ENCODE results near the gene KCNJ14.
"Not testable (repeated sequence)": the region's sequence is repeated elsewhere in the genome, so short reads cannot be mapped to it uniquely, and the experiment has no call there.

The KCNJ14 gene

GRCh38 chr19:48478339-48479256, 23.2 kb downstream of the KCNJ14 start:
- no peak for TF ChIP-seq JUND (IDR thresholded peaks at IDR 0.05; ENCODE audit: low read depth)
- in situ Hi-C loops (cut with HindIII; ENCODE audit: low pct_unique_long_range_greater_than_20kb, low sequenced_read_pairs): no loop called here
- no peak for DNase-seq (ENCODE audit: low read depth in 1 of 2, low spot score in 1 of 2)

- in situ Hi-C loops (cut with HindIII; ENCODE audit: low pct_unique_long_range_greater_than_20kb, low sequenced_read_pairs): no loop called here
- no peak for TF ChIP-seq JUND (IDR thresholded peaks at IDR 0.05; ENCODE audit: low read depth)
Measured at GRCh38 chr19:48479686-48480085, 24.3 kb downstream of the KCNJ14 start.

GRCh38 chr19:48480183-48480557, 24.8 kb downstream of the KCNJ14 start:
- no peak for TF ChIP-seq JUND (IDR thresholded peaks at IDR 0.05; ENCODE audit: low read depth)
- in situ Hi-C loops (cut with HindIII; ENCODE audit: low pct_unique_long_range_greater_than_20kb, low sequenced_read_pairs): no loop called here
- no peak for DNase-seq (ENCODE audit: low read depth in 1 of 2, low spot score in 1 of 2)

More at GRCh38 chr19:48479686-48480085, 24.3 kb downstream of the KCNJ14 start:
- DNase-seq (ENCODE audit: low read depth in 1 of 2, low spot score in 1 of 2): no peak

- in situ Hi-C loops (cut with HindIII; ENCODE audit: low pct_unique_long_range_greater_than_20kb, low sequenced_read_pairs): no loop called here
- TF ChIP-seq JUND (IDR thresholded peaks at IDR 0.05; ENCODE audit: low read depth): no peak
- no peak for DNase-seq (ENCODE audit: low read depth in 1 of 2, low spot score in 1 of 2)
Measured at GRCh38 chr19:48480558-48481500, 25.5 kb downstream of the KCNJ14 start.

- in situ Hi-C loops (cut with HindIII; ENCODE audit: low pct_unique_long_range_greater_than_20kb, low sequenced_read_pairs): no loop called here
- DNase-seq (ENCODE audit: low read depth in 1 of 2, low spot score in 1 of 2): peak in 1 of 2 experiments; percentile 54
- no peak for TF ChIP-seq JUND (IDR thresholded peaks at IDR 0.05; ENCODE audit: low read depth)
Measured at GRCh38 chr19:48481846-48482639, 26.7 kb downstream of the KCNJ14 start.

GRCh38 chr19:48483301-48483700, 27.9 kb downstream of the KCNJ14 start:
- in situ Hi-C loops (cut with HindIII; ENCODE audit: low pct_unique_long_range_greater_than_20kb, low sequenced_read_pairs): no loop called here
- DNase-seq (ENCODE audit: low read depth in 1 of 2, low spot score in 1 of 2): no peak
- TF ChIP-seq JUND (IDR thresholded peaks at IDR 0.05; ENCODE audit: low read depth): no peak

- TF ChIP-seq JUND (IDR thresholded peaks at IDR 0.05; ENCODE audit: low read depth): no peak
- no peak for DNase-seq (ENCODE audit: low read depth in 1 of 2, low spot score in 1 of 2)
- in situ Hi-C loops (cut with HindIII; ENCODE audit: low pct_unique_long_range_greater_than_20kb, low sequenced_read_pairs): no loop called here
Measured at GRCh38 chr19:48484247-48484893, 29.0 kb downstream of the KCNJ14 start.

GRCh38 chr19:48484931-48485612, 29.7 kb downstream of the KCNJ14 start:
- no peak for DNase-seq (ENCODE audit: low read depth in 1 of 2, low spot score in 1 of 2)
- in situ Hi-C loops (cut with HindIII; ENCODE audit: low pct_unique_long_range_greater_than_20kb, low sequenced_read_pairs): no loop called here
- no peak for TF ChIP-seq JUND (IDR thresholded peaks at IDR 0.05; ENCODE audit: low read depth)

GRCh38 chr19:48486706-48487105, 31.3 kb downstream of the KCNJ14 start:
- in situ Hi-C loops (cut with HindIII; ENCODE audit: low pct_unique_long_range_greater_than_20kb, low sequenced_read_pairs): not testable (repeated sequence)
- peak in 1 of 2 experiments; percentile 84 for DNase-seq (ENCODE audit: low read depth in 1 of 2, low spot score in 1 of 2)

GRCh38 chr19:48487544-48487943, 32.2 kb downstream of the KCNJ14 start:
- no peak for DNase-seq (ENCODE audit: low read depth in 1 of 2, low spot score in 1 of 2)
- in situ Hi-C loops (cut with HindIII; ENCODE audit: low pct_unique_long_range_greater_than_20kb, low sequenced_read_pairs): no loop called here
- TF ChIP-seq JUND (IDR thresholded peaks at IDR 0.05; ENCODE audit: low read depth): no peak

- in situ Hi-C loops (cut with HindIII; ENCODE audit: low pct_unique_long_range_greater_than_20kb, low sequenced_read_pairs): no loop called here
- TF ChIP-seq JUND (IDR thresholded peaks at IDR 0.05; ENCODE audit: low read depth): peak; percentile 69; the same call in 1 of the 2 replicates
- peak; percentile 67 to 91 for DNase-seq (ENCODE audit: low read depth in 1 of 2, low spot score in 1 of 2)
Measured at GRCh38 chr19:48487948-48488347, 32.6 kb downstream of the KCNJ14 start.

GRCh38 chr19:48488478-48488877, 33.1 kb downstream of the KCNJ14 start:
- DNase-seq (ENCODE audit: low read depth in 1 of 2, low spot score in 1 of 2); in situ Hi-C loops (cut with HindIII; ENCODE audit: low pct_unique_long_range_greater_than_20kb, low sequenced_read_pairs): not testable (repeated sequence)

All from T47D (cell line).